HG02870 (cell line): ENCODE measurements around the gene RSAD2.
A peak's percentile ranks its signal among the peaks of the same experiment; 100 is the strongest.

Source experiments
- ATAC-seq: cut with Tn5 transposase; IDR thresholded peaks from one replicate; pipeline ENCODE4 v1.9.1; 2021; ENCODE audit warnings: mild to moderate bottlenecking, moderate library complexity; ENCODE audit not compliant: unreplicated experiment

RSAD2 gene

GRCh38 chr2:6942848-6943247, 65.3 kb downstream of the RSAD2 start:
- ATAC-seq = no peak

GRCh38 chr2:6943523-6943922, 65.9 kb downstream of the RSAD2 start:
- ATAC-seq = no peak

GRCh38 chr2:6943971-6944370, 66.4 kb downstream of the RSAD2 start:
- no peak for ATAC-seq

GRCh38 chr2:6944555-6944954, 67.0 kb downstream of the RSAD2 start:
- no peak for ATAC-seq

GRCh38 chr2:6945087-6945813, 67.7 kb downstream of the RSAD2 start:
- peak; percentile 91 for ATAC-seq

- no peak for ATAC-seq
Measured at GRCh38 chr2:6945821-6946220, 68.2 kb downstream of the RSAD2 start.

- no peak for ATAC-seq
Measured at GRCh38 chr2:6946722-6947121, 69.1 kb downstream of the RSAD2 start.
